GM19397 (cell line): ENCODE data around the gene SCN8A.

Source experiments
- ATAC-seq: cut with Tn5 transposase; IDR thresholded peaks from one replicate; pipeline ENCODE4 v1.9.1; 2021; ENCODE audit warnings: mild to moderate bottlenecking, moderate library complexity; ENCODE audit not compliant: unreplicated experiment

SCN8A gene

GRCh38 chr12:51702587-51702986 is 111.6 kb downstream of the SCN8A start:
- no peak for ATAC-seq

DNA sequence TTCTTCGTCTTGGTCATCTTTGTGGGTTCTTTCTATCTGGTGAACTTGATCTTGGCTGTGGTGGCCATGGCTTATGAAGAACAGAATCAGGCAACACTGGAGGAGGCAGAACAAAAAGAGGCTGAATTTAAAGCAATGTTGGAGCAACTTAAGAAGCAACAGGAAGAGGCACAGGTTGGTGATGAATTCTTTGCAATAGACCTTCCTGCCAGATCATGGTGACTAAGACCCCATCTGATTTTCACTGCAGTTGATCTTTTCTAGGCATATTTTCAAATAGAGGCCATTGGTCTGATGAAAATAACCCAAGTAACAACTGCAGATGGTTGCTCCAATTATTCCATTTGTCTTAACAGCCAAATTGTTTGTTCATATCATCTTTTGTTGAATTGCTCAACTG is 114.4 kb downstream of the SCN8A start:
- no peak for ATAC-seq

GRCh38 chr12:51706206-51706605 is 115.2 kb downstream of the SCN8A start:
- ATAC-seq, result no peak

DNA sequence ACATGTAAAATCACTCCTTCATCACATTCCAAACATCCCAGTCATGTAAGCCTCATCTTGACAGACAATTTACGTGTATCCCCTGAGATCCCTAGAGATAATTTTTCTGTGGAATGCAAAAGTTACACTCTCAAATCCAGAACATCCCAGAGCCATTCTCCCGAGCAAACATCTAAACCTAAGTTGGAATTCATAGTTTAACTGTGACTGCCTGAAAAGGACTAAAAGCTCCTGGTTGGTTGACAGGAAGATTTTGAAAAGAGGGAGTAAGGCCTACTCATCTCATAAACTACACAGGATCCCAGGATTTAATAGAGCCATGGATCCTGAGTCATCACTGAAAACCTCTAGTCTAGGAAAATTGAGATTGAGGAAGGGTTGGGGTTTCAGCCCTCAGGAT is 123.6 kb downstream of the SCN8A start:
- ATAC-seq, result no peak

- ATAC-seq, result no peak
Measured at GRCh38 chr12:51717326-51717925, 126.4 kb downstream of the SCN8A start.

DNA sequence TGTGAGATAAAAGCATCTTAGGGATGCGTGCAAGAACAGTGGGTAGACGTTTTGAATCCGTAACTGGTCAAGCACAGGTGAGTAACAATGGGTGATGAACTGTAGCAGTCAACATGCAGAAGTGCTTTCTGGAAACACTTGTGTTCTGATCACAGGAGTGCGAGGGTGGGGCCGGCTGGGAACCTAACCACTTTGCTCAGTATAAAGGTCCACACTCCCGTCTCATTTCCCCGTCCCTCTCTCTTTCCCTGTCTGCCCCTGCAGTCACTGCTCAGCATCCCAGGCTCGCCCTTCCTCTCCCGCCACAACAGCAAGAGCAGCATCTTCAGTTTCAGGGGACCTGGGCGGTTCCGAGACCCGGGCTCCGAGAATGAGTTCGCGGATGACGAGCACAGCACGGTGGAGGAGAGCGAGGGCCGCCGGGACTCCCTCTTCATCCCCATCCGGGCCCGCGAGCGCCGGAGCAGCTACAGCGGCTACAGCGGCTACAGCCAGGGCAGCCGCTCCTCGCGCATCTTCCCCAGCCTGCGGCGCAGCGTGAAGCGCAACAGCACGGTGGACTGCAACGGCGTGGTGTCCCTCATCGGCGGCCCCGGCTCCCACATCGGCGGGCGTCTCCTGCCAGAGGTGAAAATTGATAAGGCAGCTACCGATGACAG is 130.4 kb downstream of the SCN8A start:
- ATAC-seq, result no peak

- no peak for ATAC-seq
Measured at GRCh38 chr12:51722431-51722830, 131.4 kb downstream of the SCN8A start.

DNA sequence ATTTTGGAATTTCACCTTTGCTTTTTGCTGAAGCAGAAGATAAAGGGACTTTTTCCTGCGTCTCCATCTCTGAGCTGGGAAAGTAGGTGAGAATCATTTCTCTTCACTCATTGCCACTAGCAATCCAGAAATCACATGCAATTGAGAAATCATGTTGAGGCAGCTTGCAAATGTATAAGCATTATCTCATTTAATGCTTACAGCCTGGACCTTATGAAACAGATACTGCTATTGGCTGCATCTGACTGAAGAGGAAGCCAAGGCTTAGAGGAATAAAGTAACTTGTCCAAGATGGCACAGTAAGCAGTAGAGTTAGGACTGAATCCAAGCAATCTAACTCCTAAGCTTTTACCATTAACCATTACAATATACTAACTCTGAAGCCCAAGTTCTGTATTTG is 135.1 kb downstream of the SCN8A start:
- no peak for ATAC-seq

DNA sequence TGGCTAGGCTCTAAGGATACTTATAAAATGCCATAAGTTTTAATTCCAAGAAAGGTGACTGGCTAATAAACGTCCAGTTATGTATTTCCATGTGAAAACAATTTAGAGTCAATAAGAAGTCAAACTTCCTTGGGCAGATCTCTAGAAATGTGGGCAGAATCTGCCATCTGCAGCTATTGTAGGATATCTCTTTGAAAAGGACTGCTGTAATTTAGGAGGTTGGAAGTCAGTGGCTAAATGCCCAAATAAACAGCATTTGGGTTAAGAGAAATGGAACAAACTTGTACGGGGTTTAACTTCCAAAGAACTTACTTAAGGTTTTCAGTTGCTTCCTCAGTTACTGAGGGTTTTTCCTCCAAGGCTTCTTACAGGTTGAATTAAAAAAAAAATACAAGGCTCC is 135.9 kb downstream of the SCN8A start:
- ATAC-seq, result no peak

GRCh38 chr12:51729331-51729730 is 138.3 kb downstream of the SCN8A start:
- no peak for ATAC-seq

DNA sequence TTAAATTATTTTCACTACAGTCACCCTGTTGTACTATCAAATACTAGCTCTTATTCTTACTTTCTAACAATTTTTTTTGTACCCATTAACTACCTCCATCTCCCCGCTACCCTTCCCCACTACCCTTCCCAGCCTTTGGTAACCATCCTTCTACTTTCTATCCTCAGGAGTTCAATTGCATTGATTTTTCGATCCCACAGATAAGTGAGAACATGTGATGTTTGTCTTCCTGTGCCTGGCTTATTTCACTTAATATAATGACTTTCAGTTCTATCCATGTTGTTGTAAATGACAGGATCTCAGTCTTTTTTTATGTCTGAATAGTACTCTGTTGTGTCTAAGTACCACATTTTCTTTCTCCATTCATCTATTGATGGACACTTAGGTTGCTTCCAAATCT is 139.7 kb downstream of the SCN8A start:
- ATAC-seq, result no peak

GRCh38 chr12:51740536-51740935 is 149.5 kb downstream of the SCN8A start:
- ATAC-seq, result no peak

- no peak for ATAC-seq
Measured at GRCh38 chr12:51744235-51744634, 153.2 kb downstream of the SCN8A start.

DNA sequence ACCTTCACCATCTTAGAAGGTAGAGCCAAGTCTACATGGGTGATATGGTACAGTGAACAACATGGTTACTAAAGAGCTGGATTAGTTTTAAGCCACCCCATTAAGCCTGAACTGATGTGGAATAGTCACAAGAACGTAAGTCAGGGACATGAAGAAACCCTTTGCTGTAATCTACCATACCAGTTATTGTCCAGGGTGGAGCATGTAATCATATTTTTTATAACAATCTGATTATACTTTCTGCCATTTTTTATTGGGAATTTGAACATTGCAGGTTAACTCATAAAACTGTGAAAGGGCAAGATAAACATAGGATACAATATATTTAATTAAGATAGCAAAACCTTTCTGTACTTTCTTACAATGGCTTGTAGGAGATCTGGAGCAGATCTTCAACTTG is 153.9 kb downstream of the SCN8A start:
- no peak for ATAC-seq

GRCh38 chr12:51746416-51746815 is 155.4 kb downstream of the SCN8A start:
- no peak for ATAC-seq

DNA sequence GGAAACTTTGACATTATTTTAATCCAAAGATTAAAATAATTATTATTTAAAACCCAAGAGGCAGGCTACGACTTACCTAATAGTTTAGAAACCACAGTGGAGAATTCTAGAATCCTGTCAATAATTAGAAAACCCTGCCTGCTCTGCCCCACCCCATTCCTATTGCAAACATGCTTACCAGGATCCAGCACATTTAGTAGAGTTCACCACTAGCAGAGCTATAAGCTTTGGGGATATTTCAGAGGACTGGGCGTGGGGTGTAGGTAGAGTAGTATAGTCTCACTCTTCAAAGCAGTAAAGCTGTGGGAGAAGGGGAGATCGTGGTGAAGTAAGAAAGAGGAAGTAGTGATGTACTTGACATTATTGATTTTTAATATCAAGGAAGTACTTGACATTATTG is 157.2 kb downstream of the SCN8A start:
- no peak for ATAC-seq

DNA sequence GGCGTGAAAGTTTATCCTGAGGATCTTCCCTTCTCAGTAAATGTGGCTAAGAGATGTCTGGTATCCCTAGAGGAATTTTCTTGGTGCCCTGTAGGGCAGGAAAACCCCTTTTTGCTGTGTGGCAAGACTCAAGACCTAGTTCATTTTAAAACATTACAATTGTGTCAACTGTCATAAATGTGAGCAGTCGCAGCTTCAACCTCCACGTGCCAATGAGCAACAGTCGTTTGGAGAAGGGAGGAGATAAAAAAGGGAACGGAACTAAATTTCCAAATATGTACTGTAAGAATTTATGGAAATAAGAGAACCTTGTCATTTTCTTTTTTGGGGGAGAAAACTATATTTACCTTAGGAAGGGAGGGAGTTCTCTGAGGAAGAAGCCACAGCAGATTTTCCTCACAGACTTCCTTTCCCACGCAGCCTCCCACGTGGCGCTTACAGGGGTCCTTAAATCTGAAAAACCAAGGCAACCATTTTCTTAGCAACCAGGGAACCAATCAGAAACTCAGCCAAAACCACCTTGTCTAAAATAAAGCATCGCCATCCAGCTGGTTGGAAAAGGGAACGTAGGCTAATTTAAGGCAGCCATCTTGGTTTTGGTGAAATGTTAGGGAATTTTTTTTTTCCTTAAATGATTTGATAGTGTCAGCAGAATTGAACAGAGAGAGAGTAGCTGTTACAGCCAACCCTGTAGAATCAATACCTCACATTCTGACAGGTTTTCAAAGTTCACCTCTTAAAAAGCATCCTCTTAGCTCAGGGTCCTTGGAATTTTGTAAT is 158.4 kb downstream of the SCN8A start:
- ATAC-seq, result no peak

DNA sequence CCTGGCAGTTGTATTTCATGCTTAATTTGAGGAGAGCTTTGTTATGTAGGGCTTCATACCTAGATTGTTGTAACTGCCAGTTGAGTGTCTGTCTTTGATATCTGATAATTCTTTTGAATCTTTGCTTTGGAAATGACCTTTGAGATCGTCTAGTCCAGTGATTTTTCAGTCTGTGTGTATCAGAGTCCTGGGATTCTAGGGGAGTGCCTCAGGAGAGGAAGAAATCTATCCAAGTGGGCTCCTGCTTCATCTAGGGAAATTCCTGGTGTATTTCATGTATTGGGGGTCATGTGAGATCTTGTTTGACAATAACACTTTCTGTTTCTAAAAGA is 158.9 kb downstream of the SCN8A start:
- no peak for ATAC-seq

DNA sequence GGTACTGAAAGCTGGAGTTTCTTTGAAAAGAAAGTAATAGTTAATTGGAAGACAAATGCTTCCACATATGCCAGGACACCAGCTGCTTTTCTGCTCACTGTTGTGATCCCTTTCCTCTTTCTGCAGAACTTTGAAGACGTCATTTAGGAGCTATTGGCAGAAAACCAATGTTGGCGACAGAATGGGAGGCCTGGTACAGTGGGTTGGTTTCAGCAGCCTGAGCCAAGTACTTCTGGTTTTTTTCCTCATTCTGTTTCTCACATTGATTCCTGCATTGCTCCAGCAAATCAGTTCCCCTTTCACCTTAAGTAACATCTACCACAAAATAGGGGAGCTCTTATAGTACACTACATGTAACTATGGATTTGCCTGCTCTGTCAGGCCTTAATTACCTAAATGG is 160.6 kb downstream of the SCN8A start:
- ATAC-seq, result no peak

DNA sequence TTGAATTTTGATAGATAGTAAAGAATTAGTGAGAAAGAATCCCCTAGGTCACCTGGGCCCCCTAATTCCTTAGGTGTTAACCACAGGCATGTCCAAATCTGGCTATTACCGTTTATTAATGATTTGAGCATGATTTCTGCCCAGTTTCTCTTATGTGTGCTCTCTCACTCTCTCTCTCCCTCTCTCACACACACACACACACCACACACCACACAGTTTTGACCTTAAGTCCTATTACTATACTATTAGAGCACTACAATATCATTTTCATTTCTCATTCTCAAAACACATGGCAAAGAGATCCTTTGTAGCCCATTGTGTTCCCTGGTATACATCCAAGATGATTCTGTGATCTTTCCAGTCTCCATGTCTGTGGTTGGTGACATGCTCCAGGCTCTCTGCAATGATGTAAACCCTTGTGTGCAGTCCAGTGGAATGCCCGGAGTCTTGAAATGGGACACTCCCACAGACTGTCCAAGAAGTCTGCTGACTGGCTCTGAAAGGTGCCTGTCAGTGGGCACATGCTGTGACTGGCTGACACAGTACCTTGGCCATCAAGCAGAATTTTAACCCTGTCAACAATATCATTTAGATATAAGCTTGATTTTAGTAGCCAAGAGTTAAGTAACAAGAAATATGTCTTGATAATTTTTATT is 161.3 kb downstream of the SCN8A start:
- no peak for ATAC-seq

- ATAC-seq, result no peak
Measured at GRCh38 chr12:51753980-51754675, 163.1 kb downstream of the SCN8A start.
